ENCODE data around the gene SLC16A3. TPM values are rescaled to one million over a fixed set of nuclear protein-coding genes. Genes with fewer than 3 reads are reported as not detected.
A peak's percentile ranks its signal among the peaks of the same experiment; 100 is the strongest.

Gene SLC16A3
- total and polyA plus RNA-seq, 9 of the 15 experiments (the other 6 are each of a cell fraction or from before 2014, with no cell fraction given), result 0.11 to 5.4 (median 1.2) TPM; not detected in 2

DNA sequence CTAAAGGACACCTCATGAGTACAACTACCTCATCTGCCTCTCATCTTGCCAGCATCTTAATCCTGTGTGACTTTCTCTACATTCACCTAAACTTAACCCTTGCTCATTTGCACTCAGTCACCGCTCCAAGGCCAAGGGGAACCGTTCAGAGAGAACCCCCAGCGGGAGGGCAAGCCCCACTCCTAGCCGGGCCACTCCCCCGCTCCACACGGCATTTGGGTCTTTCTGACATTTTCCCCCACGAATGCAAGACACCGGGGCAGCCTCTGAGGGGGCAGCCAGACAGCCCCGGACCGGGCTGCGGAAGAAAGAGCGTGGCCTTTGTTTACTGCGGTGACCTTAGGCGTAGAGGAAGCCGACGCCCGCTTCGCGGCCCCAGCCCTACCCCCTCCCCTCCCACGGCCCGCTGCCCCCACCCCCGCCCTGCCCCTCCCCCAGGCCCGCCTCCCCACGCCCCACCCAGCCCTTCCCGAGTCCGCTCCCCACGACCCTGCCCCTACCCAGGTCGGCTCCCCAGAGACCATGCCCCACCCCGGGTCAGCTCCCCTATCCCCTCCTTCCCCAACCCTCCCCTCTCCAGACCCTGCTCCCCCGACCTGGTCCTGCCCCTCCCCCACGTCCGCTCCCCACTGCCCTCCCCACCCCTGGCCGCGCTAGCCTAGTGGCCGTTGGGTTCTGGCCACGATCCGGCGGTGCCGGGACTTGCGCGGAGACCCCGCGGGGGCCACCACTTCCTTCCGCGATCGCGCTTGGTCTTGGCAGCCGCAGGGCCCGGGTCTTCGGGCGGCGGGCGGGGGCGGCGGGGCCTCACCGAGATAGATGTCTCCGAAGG, 43.9 kb downstream of the SLC16A3 start (continued):
- no peak for TF ChIP-seq MIER1 (IDR thresholded peaks at IDR 0.05; ENCODE audit: low read depth)
- 0 out of 2 replicates have a peak, but pooled peaks have one; percentile 23 for TF ChIP-seq KAT7 (CRISPR knock-in tag; IDR thresholded peaks at IDR 0.05; ENCODE audit: borderline replicate concordance)
- TF ChIP-seq C11orf30 (IDR thresholded peaks at IDR 0.05; ENCODE audit: low read depth), result no peak
- TF ChIP-seq ZNF507 (tag; conservative IDR thresholded peaks at IDR 0.05), result no peak
- no peak for TF ChIP-seq SETDB1 (IDR thresholded peaks at IDR 0.05; ENCODE audit: low read length)
- TF ChIP-seq, protein P1, sequence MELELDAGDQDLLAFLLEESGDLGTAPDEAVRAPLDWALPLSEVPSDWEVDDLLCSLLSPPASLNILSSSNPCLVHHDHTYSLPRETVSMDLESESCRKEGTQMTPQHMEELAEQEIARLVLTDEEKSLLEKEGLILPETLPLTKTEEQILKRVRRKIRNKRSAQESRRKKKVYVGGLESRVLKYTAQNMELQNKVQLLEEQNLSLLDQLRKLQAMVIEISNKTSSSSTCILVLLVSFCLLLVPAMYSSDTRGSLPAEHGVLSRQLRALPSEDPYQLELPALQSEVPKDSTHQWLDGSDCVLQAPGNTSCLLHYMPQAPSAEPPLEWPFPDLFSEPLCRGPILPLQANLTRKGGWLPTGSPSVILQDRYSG (tag; conservative IDR thresholded peaks at IDR 0.05; ENCODE audit: low read depth), result no peak
- no peak for TF ChIP-seq ZNF212 (CRISPR knock-in tag; IDR thresholded peaks at IDR 0.05)
- no peak for TF ChIP-seq JUND (IDR thresholded peaks at IDR 0.05; ENCODE audit: borderline replicate concordance, low read depth, low read length)
- TF ChIP-seq JUND (tag; IDR thresholded peaks at IDR 0.05; ENCODE audit: borderline replicate concordance, low read depth, low read length), result no peak
- TF ChIP-seq ZFPM2 (CRISPR knock-in tag; IDR thresholded peaks at IDR 0.05), result no peak
- TF ChIP-seq EP300 (IDR thresholded peaks at IDR 0.05; ENCODE audit: low read length), result no peak
- no peak for TF ChIP-seq NFRKB (IDR thresholded peaks at IDR 0.05; ENCODE audit: low read depth)
- TF ChIP-seq GTF2E2 (tag; IDR thresholded peaks at IDR 0.05), result no peak
- no peak for TF ChIP-seq RBM15 (IDR thresholded peaks at IDR 0.05; ENCODE audit: insufficient read depth, low read length)
- TF ChIP-seq, protein P2, sequence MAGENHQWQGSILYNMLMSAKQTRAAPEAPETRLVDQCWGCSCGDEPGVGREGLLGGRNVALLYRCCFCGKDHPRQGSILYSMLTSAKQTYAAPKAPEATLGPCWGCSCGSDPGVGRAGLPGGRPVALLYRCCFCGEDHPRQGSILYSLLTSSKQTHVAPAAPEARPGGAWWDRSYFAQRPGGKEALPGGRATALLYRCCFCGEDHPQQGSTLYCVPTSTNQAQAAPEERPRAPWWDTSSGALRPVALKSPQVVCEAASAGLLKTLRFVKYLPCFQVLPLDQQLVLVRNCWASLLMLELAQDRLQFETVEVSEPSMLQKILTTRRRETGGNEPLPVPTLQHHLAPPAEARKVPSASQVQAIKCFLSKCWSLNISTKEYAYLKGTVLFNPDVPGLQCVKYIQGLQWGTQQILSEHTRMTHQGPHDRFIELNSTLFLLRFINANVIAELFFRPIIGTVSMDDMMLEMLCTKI (IDR thresholded peaks at IDR 0.05; ENCODE audit: partially characterized antibody), result no peak
- no peak for TF ChIP-seq E2F3 (CRISPR knock-in tag; IDR thresholded peaks at IDR 0.05)
- TF ChIP-seq, protein P3, sequence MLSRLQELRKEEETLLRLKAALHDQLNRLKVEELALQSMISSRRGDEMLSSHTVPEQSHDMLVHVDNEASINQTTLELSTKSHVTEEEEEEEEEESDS (CRISPR knock-in tag; IDR thresholded peaks at IDR 0.05), result no peak
- TF ChIP-seq ZC3H11A (IDR thresholded peaks at IDR 0.05; ENCODE audit: low read depth, low read length), result no peak
- no peak for TF ChIP-seq ARID2 (IDR thresholded peaks at IDR 0.05)
- TF ChIP-seq ZSCAN29 (IDR thresholded peaks at IDR 0.05), result no peak
- TF ChIP-seq TEAD4 (IDR thresholded peaks at IDR 0.05; ENCODE audit: low read length), result no peak
- TF ChIP-seq TEAD4 (CRISPR knock-in tag; IDR thresholded peaks at IDR 0.05; ENCODE audit: borderline replicate concordance), result no peak
- TF ChIP-seq CXXC5 (CRISPR knock-in tag; IDR thresholded peaks at IDR 0.05), result peak; percentile 44
- TF ChIP-seq ZNF253 (CRISPR knock-in tag; conservative IDR thresholded peaks at IDR 0.05), result no peak
- no peak for TF ChIP-seq GATAD2B (IDR thresholded peaks at IDR 0.05; ENCODE audit: borderline replicate concordance)
- TF ChIP-seq NFE2 (IDR thresholded peaks at IDR 0.05; ENCODE audit: low read depth), result no peak
- TF ChIP-seq, protein P4, sequence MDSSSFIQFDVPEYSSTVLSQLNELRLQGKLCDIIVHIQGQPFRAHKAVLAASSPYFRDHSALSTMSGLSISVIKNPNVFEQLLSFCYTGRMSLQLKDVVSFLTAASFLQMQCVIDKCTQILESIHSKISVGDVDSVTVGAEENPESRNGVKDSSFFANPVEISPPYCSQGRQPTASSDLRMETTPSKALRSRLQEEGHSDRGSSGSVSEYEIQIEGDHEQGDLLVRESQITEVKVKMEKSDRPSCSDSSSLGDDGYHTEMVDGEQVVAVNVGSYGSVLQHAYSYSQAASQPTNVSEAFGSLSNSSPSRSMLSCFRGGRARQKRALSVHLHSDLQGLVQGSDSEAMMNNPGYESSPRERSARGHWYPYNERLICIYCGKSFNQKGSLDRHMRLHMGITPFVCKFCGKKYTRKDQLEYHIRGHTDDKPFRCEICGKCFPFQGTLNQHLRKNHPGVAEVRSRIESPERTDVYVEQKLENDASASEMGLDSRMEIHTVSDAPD (CRISPR knock-in tag; IDR thresholded peaks at IDR 0.05), result no peak
- TF ChIP-seq MCM3 (IDR thresholded peaks at IDR 0.05), result no peak
- TF ChIP-seq ZNF589 (CRISPR knock-in tag; IDR thresholded peaks at IDR 0.05; ENCODE audit: low read depth), result no peak
